H9 (cell line): Measurements from ENCODE around the gene LYST. TPM values are rescaled to one million over a fixed set of nuclear protein-coding genes. Genes with fewer than 3 reads are reported as not detected.

ENCODE experiments used
- DNase-seq: peaks from one replicate; pipeline ENCODE4 v3.0.0-alpha.2; 2017
- H2AFZ ChIP-seq: one replicate; pipeline ENCODE4 v1.6.1; 2013; ENCODE audit warnings: mild to moderate bottlenecking, low read length, control low read depth, moderate library complexity
- H2AK5ac ChIP-seq: 2 replicates; pipeline ENCODE4 v1.6.1; 2013; ENCODE audit warnings: low read length, control low read depth, mixed read lengths; ENCODE audit not compliant: insufficient read length
- H2BK120ac ChIP-seq: one replicate; pipeline ENCODE4 v1.6.1; 2013; ENCODE audit warnings: low read depth, mild to moderate bottlenecking, low read length, control low read depth, inconsistent platforms; ENCODE audit not compliant: poor library complexity, severe bottlenecking
- H2BK12ac ChIP-seq: 2 replicates; pipeline ENCODE4 v1.6.1; 2013; ENCODE audit warnings: low read length, control low read depth, mixed read lengths, low read depth; ENCODE audit not compliant: insufficient read length
- H2BK15ac ChIP-seq: 2 replicates; pipeline ENCODE4 v1.6.1; 2013; ENCODE audit warnings: low read depth, low read length, control low read depth
- H2BK20ac ChIP-seq: one replicate; pipeline ENCODE4 v1.6.1; 2013; ENCODE audit warnings: low read depth, mild to moderate bottlenecking, low read length, control low read depth, inconsistent platforms; ENCODE audit not compliant: poor library complexity, severe bottlenecking
- H2BK5ac ChIP-seq: 2 replicates; pipeline ENCODE4 v1.6.1; 2013; ENCODE audit warnings: low read length, control low read depth, mixed read lengths; ENCODE audit not compliant: insufficient read length
- H3K14ac ChIP-seq: 2 replicates; pipeline ENCODE4 v1.6.1; 2013; ENCODE audit warnings: low read length, control low read depth; ENCODE audit not compliant: insufficient read depth
- H3K18ac ChIP-seq: 2 replicates; pipeline ENCODE4 v1.6.1; 2013; ENCODE audit warnings: low read depth, mild to moderate bottlenecking, mixed read lengths, low read length, control low read depth; ENCODE audit not compliant: insufficient read length
- H3K23ac ChIP-seq: 2 replicates; pipeline ENCODE4 v1.6.1; 2013; ENCODE audit warnings: low read length, control low read depth, mixed read lengths, low read depth; ENCODE audit not compliant: insufficient read length
- H3K23me2 ChIP-seq: 2 replicates; pipeline ENCODE4 v1.6.1; 2013; ENCODE audit warnings: low read depth, mild to moderate bottlenecking, mixed read lengths, low read length, control low read depth; ENCODE audit not compliant: insufficient read length, poor library complexity, severe bottlenecking
- H3K27ac ChIP-seq: 2 replicates; pipeline ENCODE4 v1.5.1; 2013; ENCODE audit warnings: low read length, control low read depth, mixed read lengths, low read depth; ENCODE audit not compliant: insufficient read length
- H3K27me3 ChIP-seq: 2 replicates; pipeline ENCODE4 v1.6.1; 2013; ENCODE audit warnings: low read length, control low read depth, inconsistent platforms; ENCODE audit not compliant: insufficient read depth
- H3K4ac ChIP-seq: 2 replicates; pipeline ENCODE4 v1.6.1; 2013; ENCODE audit warnings: low read depth, mild to moderate bottlenecking, control low read depth, inconsistent platforms, low read length, moderate library complexity
- H3K4me1 ChIP-seq: 2 replicates; pipeline ENCODE4 v1.6.1; 2013; ENCODE audit warnings: low read length, control low read depth, inconsistent platforms; ENCODE audit not compliant: insufficient read depth
- H3K4me2 ChIP-seq: 2 replicates; pipeline ENCODE4 v1.6.1; 2013; ENCODE audit warnings: low read length, control low read depth, mixed read lengths; ENCODE audit not compliant: insufficient read length, insufficient read depth
- H3K56ac ChIP-seq: 2 replicates; pipeline ENCODE4 v1.6.1; 2013; ENCODE audit warnings: low read depth, mild to moderate bottlenecking, mixed read lengths, low read length, control low read depth; ENCODE audit not compliant: insufficient read length
- H3K79me1 ChIP-seq: 2 replicates; pipeline ENCODE4 v1.6.1; 2013; ENCODE audit warnings: low read depth, mild to moderate bottlenecking, moderate library complexity, low read length, control low read depth, inconsistent platforms; ENCODE audit not compliant: insufficient read depth, poor library complexity, severe bottlenecking
- H3K79me2 ChIP-seq: 2 replicates; pipeline ENCODE4 v1.6.1; 2013; ENCODE audit warnings: low read length, control low read depth, inconsistent platforms; ENCODE audit not compliant: insufficient read depth
- H3K9ac ChIP-seq: 2 replicates; pipeline ENCODE4 v1.6.1; 2013; ENCODE audit warnings: low read length, control low read depth, mixed read lengths; ENCODE audit not compliant: insufficient read length; ENCODE audit errors: extremely low read depth
- H3K9me3 ChIP-seq: one replicate; pipeline ENCODE4 v1.6.1; 2013; ENCODE audit warnings: low read depth, low read length, inconsistent platforms; ENCODE audit not compliant: control insufficient read depth
- H3T11ph ChIP-seq: one replicate; pipeline ENCODE4 v1.6.1; 2013; ENCODE audit warnings: mild to moderate bottlenecking, low read length, control low read depth, inconsistent platforms
- H4K20me1 ChIP-seq: one replicate; pipeline ENCODE4 v1.6.1; 2013; ENCODE audit not compliant: control insufficient read depth, insufficient read length, insufficient read depth
- H4K5ac ChIP-seq: 2 replicates; pipeline ENCODE4 v1.6.1; 2013; ENCODE audit warnings: low read depth, mild to moderate bottlenecking, mixed read lengths, low read length, control low read depth; ENCODE audit not compliant: insufficient read length
- H4K8ac ChIP-seq: replicated peaks from 2 replicates; pipeline ENCODE4 v1.6.1; 2013; ENCODE audit warnings: low read length, control low read depth, mixed read lengths, low read depth; ENCODE audit not compliant: insufficient read length
- H4K91ac ChIP-seq: 2 replicates; pipeline ENCODE4 v1.6.1; 2013; ENCODE audit warnings: low read depth, mild to moderate bottlenecking, moderate library complexity, mixed read lengths, low read length, control low read depth; ENCODE audit not compliant: insufficient read length
- H3K27ac Mint-ChIP-seq, 3 experiments: 2 replicates in 2 of 3; 3 replicates in 1 of 3; pipeline ENCODE4 v1.8.0; 2020 to 2021; ENCODE audit warnings: mixed read lengths in 3 of 3, mild to moderate bottlenecking in 1 of 3, moderate library complexity in 1 of 3
- H3K27me3 Mint-ChIP-seq: 2 replicates; pipeline ENCODE4 v1.8.0; 2021; ENCODE audit warnings: low read depth, mild to moderate bottlenecking, moderate library complexity, mixed read lengths
- H3K36me3 Mint-ChIP-seq, 3 experiments: 2 replicates in 2 of 3; 3 replicates in 1 of 3; pipeline ENCODE4 v1.8.0; 2020 to 2021; ENCODE audit warnings: low read depth in 3 of 3, mixed read lengths in 3 of 3; ENCODE audit not compliant: insufficient read depth in 1 of 3
- H3K4me1 Mint-ChIP-seq, 2 experiments: 2 replicates each; pipeline ENCODE4 v1.8.0; 2020; ENCODE audit warnings: mixed read lengths in 2 of 2
- H3K4me3 Mint-ChIP-seq, 2 experiments: 2 replicates in 1 of 2; 3 replicates in 1 of 2; pipeline ENCODE4 v1.8.0; 2020 to 2021; ENCODE audit warnings: mild to moderate bottlenecking in 2 of 2, mixed read lengths in 2 of 2, moderate library complexity in 1 of 2
- H3K9me3 Mint-ChIP-seq, 2 experiments: 2 replicates in 1 of 2; 3 replicates in 1 of 2; pipeline ENCODE4 v1.8.0; 2020; ENCODE audit warnings: mild to moderate bottlenecking in 2 of 2, mixed read lengths in 2 of 2, moderate library complexity in 1 of 2
- WGBS: extraction: QIAGEN DNeasy Blood & Tissue Kit; methylation state at CpG from one replicate; pipeline ENCODE4 v1.1.7; 2013; ENCODE audit warnings: missing lambda C conversion rate, low lambda C conversion rate, mixed read lengths; ENCODE audit not compliant: insufficient read length; ENCODE audit errors: extremely low coverage; 5-methylcytosine and 5-hydroxymethylcytosine counted together
- total RNA-seq: library from RNA; stranded (reverse); gene quantifications from 2 replicates; pipeline ENCODE4 v1.2.1, GENCODE V29; 2021
- TF ChIP-seq, protein P1 (sequence below): fragments of 200-600 bp; sonication (generic); conservative IDR thresholded peaks from 3 replicates; pipeline ENCODE4 v1.8.0; 2021; ENCODE audit warnings: antibody characterized with exemption, mild to moderate bottlenecking

Gene LYST
- total RNA-seq, 1 experiment from 2014 or later, result 0.13 TPM

DNA sequence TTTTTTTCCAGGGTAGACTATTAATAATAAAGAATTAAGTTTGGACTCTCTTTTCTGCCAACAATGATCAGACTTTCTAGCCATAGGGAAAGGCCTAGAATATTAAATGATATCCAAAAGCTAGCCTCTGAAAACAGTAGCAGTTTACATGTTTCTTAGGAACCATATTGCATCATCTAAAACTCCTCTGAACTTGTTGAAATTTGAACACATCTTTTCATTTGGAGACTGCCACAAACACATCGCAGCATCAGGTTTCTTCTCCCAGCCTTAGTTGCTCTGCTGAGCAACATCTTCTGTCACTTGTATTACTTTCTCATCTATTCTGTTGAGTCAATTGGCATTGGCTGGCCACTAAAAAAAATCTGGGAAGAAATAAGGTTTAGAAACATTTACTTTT is 153.9 kb downstream of the LYST start:
- Histone ChIP-seq H2BK20ac (no peak overlapping the region), H3K18ac (no peak overlapping the region), H3K56ac (no peak overlapping the region), H3K14ac (no peak overlapping the region), H3K4me1 (no peaks in the 10 kb centered on the region), H2BK15ac (no peak overlapping the region), H3K23me2 (no peaks in the 10 kb centered on the region), H3K9me3 (no peaks in the 10 kb centered on the region), H3K23ac (no peak overlapping the region), H4K5ac (no peak overlapping the region), H4K8ac (no peak overlapping the region), H3K79me1 (no peaks in the 10 kb centered on the region), H2BK120ac (no peak overlapping the region), H4K20me1 (no peaks in the 10 kb centered on the region), H2AFZ (no peak overlapping the region), H3K27ac (no peak overlapping the region), H3K27me3 (no peaks in the 10 kb centered on the region), H3K4me2 (no peak overlapping the region), H3K4ac (no peak overlapping the region), H2AK5ac (no peak overlapping the region), H4K91ac (no peak overlapping the region), H3K9ac (no peak overlapping the region), H2BK12ac (no peak overlapping the region), H3K79me2 (no peaks in the 10 kb centered on the region), H2BK5ac (no peak overlapping the region), H3T11ph (no peak overlapping the region)
- TF ChIP-seq, protein P1, sequence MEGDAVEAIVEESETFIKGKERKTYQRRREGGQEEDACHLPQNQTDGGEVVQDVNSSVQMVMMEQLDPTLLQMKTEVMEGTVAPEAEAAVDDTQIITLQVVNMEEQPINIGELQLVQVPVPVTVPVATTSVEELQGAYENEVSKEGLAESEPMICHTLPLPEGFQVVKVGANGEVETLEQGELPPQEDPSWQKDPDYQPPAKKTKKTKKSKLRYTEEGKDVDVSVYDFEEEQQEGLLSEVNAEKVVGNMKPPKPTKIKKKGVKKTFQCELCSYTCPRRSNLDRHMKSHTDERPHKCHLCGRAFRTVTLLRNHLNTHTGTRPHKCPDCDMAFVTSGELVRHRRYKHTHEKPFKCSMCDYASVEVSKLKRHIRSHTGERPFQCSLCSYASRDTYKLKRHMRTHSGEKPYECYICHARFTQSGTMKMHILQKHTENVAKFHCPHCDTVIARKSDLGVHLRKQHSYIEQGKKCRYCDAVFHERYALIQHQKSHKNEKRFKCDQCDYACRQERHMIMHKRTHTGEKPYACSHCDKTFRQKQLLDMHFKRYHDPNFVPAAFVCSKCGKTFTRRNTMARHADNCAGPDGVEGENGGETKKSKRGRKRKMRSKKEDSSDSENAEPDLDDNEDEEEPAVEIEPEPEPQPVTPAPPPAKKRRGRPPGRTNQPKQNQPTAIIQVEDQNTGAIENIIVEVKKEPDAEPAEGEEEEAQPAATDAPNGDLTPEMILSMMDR, result no peak
- Mint-ChIP-seq H3K27me3 (no peaks in the 10 kb centered on the region), H3K4me1 (peaks cover 5 to 17% of the 10 kb centered on the region in 2 experiments; a peak in 3 of 4 replicates), H3K4me3 (no peak overlapping the region), H3K27ac (no peak overlapping the region), H3K9me3 (no peaks in the 10 kb centered on the region), H3K36me3 (no peaks in the 10 kb centered on the region)
- no CpG with 5 or more reads among the region's 1 CpG for WGBS
- no peak for DNase-seq
